HepG2 (cell line): ENCODE results near the gene IPO8. TPM values are rescaled to one million over a fixed set of nuclear protein-coding genes. Genes with fewer than 3 reads are reported as not detected.

Experiments used
- ATAC-seq: fragments of 200-7000 bp; cut with Tn5 transposase; 3 replicates; pipeline ENCODE4 v1.9.1; 2020; ENCODE audit warnings: mild to moderate bottlenecking, moderate library complexity
- BruUV-seq: library from RNA; stranded (reverse); fragments of 400-500 nt; replicated peaks from 2 replicates; lab custom pipeline; 2021; lab: Mats Ljungman, UMichigan
- CTCF ChIA-PET: fragments of 300-600 bp; formaldehyde crosslinking; extraction: SDS; loops from one replicate; lab custom pipeline; 2021; ENCODE audit warnings: low total read pairs, inconsistent platforms, low intra/inter-chr PET ratio; lab: Yijun Ruan, JAX
- POLR2A ChIA-PET: fragments of 350-600 bp; sonication (Branson Sonifier 250); formaldehyde crosslinking; loops from one replicate; lab custom pipeline; 2020; ENCODE audit warnings: antibody characterized with exemption, inconsistent platforms; lab: Yijun Ruan, JAX
- DNase-seq: peaks from one replicate; pipeline ENCODE4 v3.0.0-alpha.2; 2015; ENCODE audit warnings: low spot score
- FAIRE-seq: peaks from 3 replicates; lab custom pipeline; 2011; peaks lifted over from hg19 to GRCh38; lab: Jason Lieb, UNC
- H2AFZ ChIP-seq: one replicate; pipeline ENCODE4 v1.6.1; 2011; ENCODE audit warnings: low read length, inconsistent platforms
- H3K27ac ChIP-seq: fragments of 300-600 bp; 3 replicates; pipeline ENCODE4 v1.8.0; 2011; ENCODE audit warnings: mixed run types, mild to moderate bottlenecking, mixed read lengths, low read length, inconsistent platforms; ENCODE audit not compliant: insufficient read depth; ENCODE audit errors: extremely low read length
- H3K27me3 ChIP-seq, 2 experiments: fragments of 200-600 bp in 1 of 2; 2 replicates in 1 of 2; 3 replicates in 1 of 2; pipeline versions ENCODE4 v1.6.0 to v1.8.0; 2011; ENCODE audit warnings: low read length in 2 of 2, mild to moderate bottlenecking in 2 of 2, moderate library complexity in 2 of 2, inconsistent platforms in 1 of 2; ENCODE audit not compliant: insufficient read depth in 2 of 2, control insufficient read depth in 1 of 2
- H3K36me3 ChIP-seq, 2 experiments: fragments of 200-600 bp in 1 of 2; replicated peaks in 1 of 2; 2 replicates in 1 of 2; 3 replicates in 1 of 2; pipeline versions ENCODE4 v1.5.1 to v1.8.0; 2011; ENCODE audit warnings: low read length in 2 of 2, inconsistent platforms in 1 of 2; ENCODE audit not compliant: insufficient read depth in 2 of 2, control insufficient read depth in 1 of 2
- H3K4me1 ChIP-seq: 2 replicates; pipeline ENCODE4 v1.5.1; 2012; ENCODE audit warnings: low read length, inconsistent platforms; ENCODE audit not compliant: insufficient read depth
- H3K4me2 ChIP-seq: 2 replicates; pipeline ENCODE4 v1.6.0; 2011; ENCODE audit warnings: low read depth, low read length, inconsistent platforms
- H3K4me3 ChIP-seq, 3 experiments: fragments of 200-600 bp in 1 of 3; sonication (generic), shearing (Covaris generic) in 1 of 3; replicated peaks in 1 of 3; 2 replicates each; pipeline ENCODE4 v1.5.1; 2011 to 2016; ENCODE audit warnings: low read length in 3 of 3, inconsistent platforms in 2 of 3, low read depth in 2 of 3, mild to moderate bottlenecking in 2 of 3, control low read depth in 1 of 3, mixed read lengths in 1 of 3; ENCODE audit not compliant: insufficient read depth in 1 of 3
- H3K79me2 ChIP-seq: one replicate; pipeline ENCODE4 v1.6.1; 2011; ENCODE audit warnings: low read length, inconsistent platforms; ENCODE audit not compliant: insufficient read depth
- H3K9ac ChIP-seq: 2 replicates; pipeline ENCODE4 v1.6.0; 2011; ENCODE audit warnings: mild to moderate bottlenecking, low read depth, low read length, inconsistent platforms; ENCODE audit not compliant: insufficient read depth
- H3K9me3 ChIP-seq: 2 replicates; pipeline ENCODE4 v1.5.1; 2012; ENCODE audit warnings: mild to moderate bottlenecking, low read length
- H4K20me1 ChIP-seq: 2 replicates; pipeline ENCODE4 v1.6.0; 2011; ENCODE audit warnings: inconsistent platforms, mild to moderate bottlenecking, low read length, moderate library complexity; ENCODE audit not compliant: insufficient read depth
- ATRX ChIP-seq: sonication (generic); formaldehyde crosslinking; IDR thresholded peaks from 2 replicates; pipeline ENCODE4 v1.4.0; 2020; ENCODE audit warnings: missing genetic modification reagents, borderline replicate concordance
- HDAC2 ChIP-seq: sonication (generic); formaldehyde crosslinking; IDR thresholded peaks from 2 replicates; pipeline ENCODE4 v1.4.0; 2020; ENCODE audit warnings: missing genetic modification reagents
- IRF2 ChIP-seq: IDR thresholded peaks from 2 replicates; pipeline ENCODE4 v1.6.1; 2018; ENCODE audit warnings: missing genetic modification reagents, missing compliant biosample characterization
- ISL2 ChIP-seq: sonication (generic); formaldehyde crosslinking; IDR thresholded peaks from 2 replicates; pipeline ENCODE4 v1.5.0; 2020; ENCODE audit warnings: missing genetic modification reagents
- JUNB ChIP-seq: sonication (generic); formaldehyde crosslinking; IDR thresholded peaks from 2 replicates; pipeline ENCODE4 v1.8.0; 2022; ENCODE audit warnings: missing genetic modification reagents, mild to moderate bottlenecking, borderline replicate concordance
- KLF6 ChIP-seq: IDR thresholded peaks from 2 replicates; pipeline ENCODE4 v1.8.0; 2016; ENCODE audit warnings: missing biosample characterization, missing genetic modification reagents
- NFIC ChIP-seq: IDR thresholded peaks from 2 replicates; pipeline ENCODE4 v1.6.1; 2012; ENCODE audit warnings: mild to moderate bottlenecking, low read length, inconsistent platforms
- ONECUT2 ChIP-seq: sonication (generic); formaldehyde crosslinking; IDR thresholded peaks from 2 replicates; pipeline ENCODE4 v1.4.0; 2020; ENCODE audit warnings: missing genetic modification reagents
- PAXIP1 ChIP-seq: sonication (generic); formaldehyde crosslinking; conservative IDR thresholded peaks from 2 replicates; pipeline ENCODE4 v1.4.0; 2020; ENCODE audit warnings: mild to moderate bottlenecking, missing genetic modification reagents, moderate library complexity
- POLR2G ChIP-seq: fragments of 200-400 bp; formaldehyde crosslinking; IDR thresholded peaks from 2 replicates; pipeline ENCODE4 v1.6.1; 2018; ENCODE audit warnings: mild to moderate bottlenecking, low read depth, low read length, moderate library complexity
- SSRP1 ChIP-seq: IDR thresholded peaks from 2 replicates; pipeline ENCODE4 v1.6.1; 2016; ENCODE audit warnings: control low read depth
- TP53 ChIP-seq: sonication (generic); formaldehyde crosslinking; conservative IDR thresholded peaks from 2 replicates; pipeline ENCODE4 v1.4.0; 2020; ENCODE audit warnings: missing genetic modification reagents
- ZMYM4 ChIP-seq: sonication (generic); formaldehyde crosslinking; IDR thresholded peaks from 2 replicates; pipeline ENCODE4 v1.8.1; 2023; ENCODE audit warnings: mild to moderate bottlenecking, missing genetic modification reagents
- ZNF318 ChIP-seq: sonication (generic); formaldehyde crosslinking; IDR thresholded peaks from 2 replicates; pipeline ENCODE4 v1.4.0; 2020; ENCODE audit warnings: mild to moderate bottlenecking, missing genetic modification reagents
- ZNF468 ChIP-seq: sonication (generic); formaldehyde crosslinking; IDR thresholded peaks from 2 replicates; pipeline ENCODE4 v1.8.0; 2022; ENCODE audit warnings: mild to moderate bottlenecking, moderate library complexity, missing genetic modification reagents
- WGBS: methylation state at CpG from one replicate; pipeline ENCODE4 v1.1.6; 2017; ENCODE audit warnings: low lambda C conversion rate; 5-methylcytosine and 5-hydroxymethylcytosine counted together
- in situ Hi-C: cut with HindIII; loops from 2 replicates; pipeline ENCODE4 v1.10.0; 2017; ENCODE audit warnings: low pct_unique_long_range_greater_than_20kb; ENCODE audit not compliant: extremely low pct_ligation_motif_present
- intact Hi-C: fragments of 100-400 bp; cut with micrococcal nuclease; formaldehyde crosslinking; loops from one replicate; pipeline ENCODE4 v1.10.0; 2022; ENCODE audit not compliant: unreplicated experiment
- polyA plus RNA-seq, 8 experiments: library from polyadenylated mRNA; depleted of rRNA in 3 of 8; stranded (reverse) in 7 of 8; unstranded in 1 of 8; fragments of >200 nt; fragmentation: Illumina TruSeq in 4 of 8; extraction: Trizol in 4 of 8; gene quantifications; 2 replicates each; pipeline versions ENCODE4 v1.2.1 to v1.2.3, GENCODE V29; 2011 to 2016; ENCODE audit warnings: low read depth in 4 of 8, missing spikeins in 1 of 8, mixed read lengths in 1 of 8; ENCODE audit not compliant: insufficient read depth in 1 of 8
- total RNA-seq, 5 experiments: library from RNA; depleted of rRNA; stranded (reverse); fragments of >200 nt; fragmentation: Illumina TruSeq; extraction: Trizol; gene quantifications; 2 replicates each; pipeline ENCODE4 v1.2.3, GENCODE V29; 2016; ENCODE audit warnings: low read depth in 1 of 5

Gene IPO8
- total and polyA plus RNA-seq, 2 of the 13 experiments (the other 11 are each of a cell fraction or from before 2014, with no cell fraction given), result 6.3 to 21.8 TPM

- Histone ChIP-seq H3K27ac (peak overlapping the region; percentile 43), H3K27me3 (no peaks in the 10 kb centered on the region; a peak in 1 of 5 replicates), H3K9ac (no peak overlapping the region), H3K36me3 (peaks cover 2 to 16% of the 10 kb centered on the region in 2 experiments; a peak in 4 of 5 replicates), H3K4me1 (peaks cover 22% of the 10 kb centered on the region), H4K20me1 (no peaks in the 10 kb centered on the region), H3K9me3 (no peaks in the 10 kb centered on the region), H3K4me3 (no peak overlapping the region), H3K4me2 (peak overlapping the region; percentile 25), H3K79me2 (no peaks in the 10 kb centered on the region), H2AFZ (no peak overlapping the region)
- POLR2A ChIA-PET, result interaction anchor here (1.6 kb wide), 1 partner anchor 22 kb away, joined by 3 read pairs; no protein-coding TSS in a partner anchor
- CTCF ChIA-PET, result no interaction called here
- WGBS, result 40% methylated on average over 3 of the region's 3 CpGs
- FAIRE-seq (peak; percentile 79), ATAC-seq (peak; percentile 97), DNase-seq (peak; percentile 70)
- BruUV-seq, result no TSS peak
- intact Hi-C loops, result loop anchor here (2.0 to 10.0 kb wide), 2 partner anchors 14 to 122 kb away; no protein-coding TSS in a partner anchor
- in situ Hi-C loops, result no loop called here
- no peak for TF ChIP-seq ZNF468
- no peak for TF ChIP-seq TP53 (CRISPR knock-in tag)
- 0 out of 2 replicates have a peak, but pooled peaks have one; percentile 35 for TF ChIP-seq HDAC2
- TF ChIP-seq NFIC, result no peak
- no peak for TF ChIP-seq KLF6 (CRISPR knock-in tag)
- TF ChIP-seq ATRX (CRISPR knock-in tag), result no peak
- no peak for TF ChIP-seq JUNB (CRISPR knock-in tag)
- TF ChIP-seq ZMYM4 (CRISPR knock-in tag), result peak; percentile 79
- TF ChIP-seq ZNF318, result no peak
- no peak for TF ChIP-seq IRF2 (CRISPR knock-in tag)
- TF ChIP-seq ISL2, result peak; percentile 32; the same call in 1 of the 2 replicates
- TF ChIP-seq ONECUT2 (CRISPR knock-in tag), result peak; percentile 93
- TF ChIP-seq PAXIP1 (CRISPR knock-in tag), result peak; percentile 40
- TF ChIP-seq SSRP1 (CRISPR knock-in tag), result no peak
- no peak for TF ChIP-seq POLR2G
These were observed 68.8 kb downstream of the IPO8 start for GRCh38 chr12:30626847-30627246.
